Ishikawa (cell line): ENCODE results near the gene MAPK4.

Experiments used
- CEBPB ChIP-seq: IDR thresholded peaks from 2 replicates; pipeline ENCODE4 v1.6.1; 2012
- CREB1 ChIP-seq: IDR thresholded peaks from 2 replicates; pipeline ENCODE4 v1.6.1; 2012; ENCODE audit warnings: low read depth
- EGR1 ChIP-seq: IDR thresholded peaks from 2 replicates; pipeline ENCODE4 v1.6.1; 2012
- EP300 ChIP-seq: IDR thresholded peaks from 2 replicates; pipeline ENCODE4 v1.6.1; 2012; ENCODE audit warnings: borderline replicate concordance
- FOXM1 ChIP-seq: IDR thresholded peaks from 2 replicates; pipeline ENCODE4 v1.6.1; 2012; ENCODE audit warnings: low read depth, borderline replicate concordance
- MAX ChIP-seq: IDR thresholded peaks from 2 replicates; pipeline ENCODE4 v1.6.1; 2012
- NFIC ChIP-seq: IDR thresholded peaks from 2 replicates; pipeline ENCODE4 v1.6.1; 2012
- RAD21 ChIP-seq: IDR thresholded peaks from 2 replicates; pipeline ENCODE4 v1.6.1; 2012; ENCODE audit warnings: low read depth
- TAF1 ChIP-seq: IDR thresholded peaks from 2 replicates; pipeline ENCODE4 v1.6.1; 2012; ENCODE audit warnings: low read depth, mild to moderate bottlenecking
- TCF12 ChIP-seq: IDR thresholded peaks from 2 replicates; pipeline ENCODE4 v1.6.1; 2012; ENCODE audit warnings: low read depth
- YY1 ChIP-seq: IDR thresholded peaks from 2 replicates; pipeline ENCODE4 v1.6.1; 2012; ENCODE audit warnings: low read depth
- TF ChIP-seq, protein P1 (sequence below): IDR thresholded peaks from 2 replicates; pipeline ENCODE4 v1.6.1; 2012
- TF ChIP-seq, protein P2 (sequence below): IDR thresholded peaks from 2 replicates; pipeline ENCODE4 v1.6.1; 2012; ENCODE audit warnings: low read depth, mild to moderate bottlenecking

GRCh38 chr18:50594012-50594411, 34.1 kb downstream of the MAPK4 start:
- TF ChIP-seq EP300 (no peak), TAF1 (no peak), RAD21 (no peak), FOXM1 (no peak), CREB1 (no peak), YY1 (no peak), MAX (no peak), NFIC (no peak), TCF12 (no peak), CEBPB (no peak), EGR1 (no peak)
- TF ChIP-seq, protein P1, sequence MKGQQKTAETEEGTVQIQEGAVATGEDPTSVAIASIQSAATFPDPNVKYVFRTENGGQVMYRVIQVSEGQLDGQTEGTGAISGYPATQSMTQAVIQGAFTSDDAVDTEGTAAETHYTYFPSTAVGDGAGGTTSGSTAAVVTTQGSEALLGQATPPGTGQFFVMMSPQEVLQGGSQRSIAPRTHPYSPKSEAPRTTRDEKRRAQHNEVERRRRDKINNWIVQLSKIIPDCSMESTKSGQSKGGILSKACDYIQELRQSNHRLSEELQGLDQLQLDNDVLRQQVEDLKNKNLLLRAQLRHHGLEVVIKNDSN, result no peak
- TF ChIP-seq, protein P2, sequence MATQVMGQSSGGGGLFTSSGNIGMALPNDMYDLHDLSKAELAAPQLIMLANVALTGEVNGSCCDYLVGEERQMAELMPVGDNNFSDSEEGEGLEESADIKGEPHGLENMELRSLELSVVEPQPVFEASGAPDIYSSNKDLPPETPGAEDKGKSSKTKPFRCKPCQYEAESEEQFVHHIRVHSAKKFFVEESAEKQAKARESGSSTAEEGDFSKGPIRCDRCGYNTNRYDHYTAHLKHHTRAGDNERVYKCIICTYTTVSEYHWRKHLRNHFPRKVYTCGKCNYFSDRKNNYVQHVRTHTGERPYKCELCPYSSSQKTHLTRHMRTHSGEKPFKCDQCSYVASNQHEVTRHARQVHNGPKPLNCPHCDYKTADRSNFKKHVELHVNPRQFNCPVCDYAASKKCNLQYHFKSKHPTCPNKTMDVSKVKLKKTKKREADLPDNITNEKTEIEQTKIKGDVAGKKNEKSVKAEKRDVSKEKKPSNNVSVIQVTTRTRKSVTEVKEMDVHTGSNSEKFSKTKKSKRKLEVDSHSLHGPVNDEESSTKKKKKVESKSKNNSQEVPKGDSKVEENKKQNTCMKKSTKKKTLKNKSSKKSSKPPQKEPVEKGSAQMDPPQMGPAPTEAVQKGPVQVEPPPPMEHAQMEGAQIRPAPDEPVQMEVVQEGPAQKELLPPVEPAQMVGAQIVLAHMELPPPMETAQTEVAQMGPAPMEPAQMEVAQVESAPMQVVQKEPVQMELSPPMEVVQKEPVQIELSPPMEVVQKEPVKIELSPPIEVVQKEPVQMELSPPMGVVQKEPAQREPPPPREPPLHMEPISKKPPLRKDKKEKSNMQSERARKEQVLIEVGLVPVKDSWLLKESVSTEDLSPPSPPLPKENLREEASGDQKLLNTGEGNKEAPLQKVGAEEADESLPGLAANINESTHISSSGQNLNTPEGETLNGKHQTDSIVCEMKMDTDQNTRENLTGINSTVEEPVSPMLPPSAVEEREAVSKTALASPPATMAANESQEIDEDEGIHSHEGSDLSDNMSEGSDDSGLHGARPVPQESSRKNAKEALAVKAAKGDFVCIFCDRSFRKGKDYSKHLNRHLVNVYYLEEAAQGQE, result no peak
